Astrocyte (in vitro differentiated cells and primary cell): Measurements from ENCODE around the gene DENND4B. TPM values are rescaled to one million over a fixed set of nuclear protein-coding genes. Genes with fewer than 3 reads are reported as not detected.

ENCODE experiments used
- DNase-seq: peaks from one replicate; pipeline ENCODE4 v3.0.0-alpha.2; 2010; ENCODE audit warnings: low read depth
- FAIRE-seq: peaks from 2 replicates; lab custom pipeline; 2011; peaks lifted over from hg19 to GRCh38; lab: Jason Lieb, UNC
- H2AFZ ChIP-seq: 2 replicates; pipeline ENCODE4 v1.6.0; 2012; ENCODE audit warnings: low read depth, low read length, inconsistent platforms
- H3K27ac ChIP-seq: 2 replicates; pipeline ENCODE4 v1.5.1; 2011; ENCODE audit warnings: low read depth, low read length, inconsistent platforms
- H3K27me3 ChIP-seq: 2 replicates; pipeline ENCODE4 v1.6.0; 2011; ENCODE audit warnings: low read length, inconsistent platforms; ENCODE audit not compliant: insufficient read depth
- H3K36me3 ChIP-seq: 2 replicates; pipeline ENCODE4 v1.5.1; 2011; ENCODE audit warnings: low read length, inconsistent platforms; ENCODE audit not compliant: insufficient read depth
- H3K4me1 ChIP-seq: 2 replicates; pipeline ENCODE4 v1.5.1; 2011; ENCODE audit warnings: low read length, inconsistent platforms; ENCODE audit not compliant: insufficient read depth
- H3K4me2 ChIP-seq: 2 replicates; pipeline ENCODE4 v1.6.0; 2012; ENCODE audit warnings: low read length, inconsistent platforms
- H3K4me3 ChIP-seq: 2 replicates; pipeline ENCODE4 v1.5.1; 2011; ENCODE audit warnings: low read depth, mild to moderate bottlenecking, low read length, inconsistent platforms; ENCODE audit not compliant: insufficient read depth
- H3K79me2 ChIP-seq: 2 replicates; pipeline ENCODE4 v1.6.0; 2012; ENCODE audit warnings: mild to moderate bottlenecking, low read length, inconsistent platforms; ENCODE audit not compliant: insufficient read depth
- H3K9ac ChIP-seq: 2 replicates; pipeline ENCODE4 v1.6.0; 2012; ENCODE audit warnings: mild to moderate bottlenecking, low read length, inconsistent platforms
- H3K9me3 ChIP-seq: 2 replicates; pipeline ENCODE4 v1.5.1; 2012; ENCODE audit warnings: low read depth, mild to moderate bottlenecking, low read length, inconsistent platforms; ENCODE audit not compliant: insufficient read depth
- H4K20me1 ChIP-seq: 2 replicates; pipeline ENCODE4 v1.6.0; 2012; ENCODE audit warnings: low read length, inconsistent platforms; ENCODE audit not compliant: insufficient read depth
- H3K27ac Mint-ChIP-seq: one replicate; pipeline ENCODE4 v1.8.0; 2021; ENCODE audit warnings: mild to moderate bottlenecking, mixed read lengths; ENCODE audit not compliant: unreplicated experiment
- H3K27me3 Mint-ChIP-seq: one replicate; pipeline ENCODE4 v1.8.0; 2021; ENCODE audit warnings: low read depth, mixed read lengths; ENCODE audit not compliant: unreplicated experiment
- H3K36me3 Mint-ChIP-seq: one replicate; pipeline ENCODE4 v1.8.0; 2021; ENCODE audit warnings: low read depth, mixed read lengths; ENCODE audit not compliant: unreplicated experiment
- H3K4me1 Mint-ChIP-seq: one replicate; pipeline ENCODE4 v1.8.0; 2021; ENCODE audit warnings: low read depth, mixed read lengths; ENCODE audit not compliant: unreplicated experiment
- H3K4me3 Mint-ChIP-seq: one replicate; pipeline ENCODE4 v1.8.0; 2021; ENCODE audit warnings: mild to moderate bottlenecking, moderate library complexity, mixed read lengths; ENCODE audit not compliant: unreplicated experiment
- H3K9me3 Mint-ChIP-seq: one replicate; pipeline ENCODE4 v1.8.0; 2021; ENCODE audit warnings: mild to moderate bottlenecking, mixed read lengths; ENCODE audit not compliant: unreplicated experiment
- EZH2 ChIP-seq: IDR thresholded peaks from 2 replicates; pipeline ENCODE4 v1.6.1; 2012; ENCODE audit warnings: mild to moderate bottlenecking, low read length, inconsistent platforms; ENCODE audit not compliant: insufficient read depth
- total RNA-seq: library from RNA; stranded (reverse); gene quantifications from 2 replicates; pipeline ENCODE4 v1.2.1, GENCODE V29; 2021
- TF ChIP-seq, protein P1 (sequence below): IDR thresholded peaks from 2 replicates; pipeline ENCODE4 v1.5.1; 2011; ENCODE audit warnings: low read depth, mild to moderate bottlenecking, inconsistent platforms, low read length, moderate library complexity; ENCODE audit not compliant: insufficient read depth

DENND4B gene
- total RNA-seq, 1 donor from 2014 or later = 31.3 TPM

DNA sequence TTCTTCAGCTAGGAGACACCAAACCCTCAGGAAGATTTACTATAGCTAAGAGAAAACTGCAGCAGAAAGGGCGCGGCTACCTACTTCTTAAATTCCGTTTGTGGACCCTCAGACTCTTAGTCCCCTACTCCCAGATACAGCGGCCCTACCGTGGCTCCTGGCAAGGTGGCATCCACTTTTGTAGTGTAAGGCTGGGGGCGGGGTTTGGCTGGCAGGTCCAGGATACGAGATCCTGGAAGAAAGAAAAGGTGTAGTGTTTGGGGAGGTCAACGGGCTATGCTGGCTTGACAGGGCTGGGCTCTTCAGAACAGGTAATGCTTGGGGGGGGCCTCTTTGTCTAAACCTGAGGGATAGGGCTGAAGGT is 21.5 kb upstream of the DENND4B start:
- Histone ChIP-seq H3K4me3 (peak overlapping the region; percentile 72), H2AFZ (peak overlapping the region; percentile 87), H3K4me1 (peaks cover 18% of the 10 kb centered on the region), H3K9ac (peak overlapping the region; percentile 81), H3K9me3 (no peaks in the 10 kb centered on the region), H3K4me2 (peak overlapping the region; percentile 100), H4K20me1 (no peaks in the 10 kb centered on the region), H3K79me2 (peaks cover 12% of the 10 kb centered on the region), H3K36me3 (no peaks in the 10 kb centered on the region), H3K27ac (peak overlapping the region; percentile 53), H3K27me3 (no peaks in the 10 kb centered on the region)
- no peak for TF ChIP-seq EZH2
- TF ChIP-seq, protein P1, sequence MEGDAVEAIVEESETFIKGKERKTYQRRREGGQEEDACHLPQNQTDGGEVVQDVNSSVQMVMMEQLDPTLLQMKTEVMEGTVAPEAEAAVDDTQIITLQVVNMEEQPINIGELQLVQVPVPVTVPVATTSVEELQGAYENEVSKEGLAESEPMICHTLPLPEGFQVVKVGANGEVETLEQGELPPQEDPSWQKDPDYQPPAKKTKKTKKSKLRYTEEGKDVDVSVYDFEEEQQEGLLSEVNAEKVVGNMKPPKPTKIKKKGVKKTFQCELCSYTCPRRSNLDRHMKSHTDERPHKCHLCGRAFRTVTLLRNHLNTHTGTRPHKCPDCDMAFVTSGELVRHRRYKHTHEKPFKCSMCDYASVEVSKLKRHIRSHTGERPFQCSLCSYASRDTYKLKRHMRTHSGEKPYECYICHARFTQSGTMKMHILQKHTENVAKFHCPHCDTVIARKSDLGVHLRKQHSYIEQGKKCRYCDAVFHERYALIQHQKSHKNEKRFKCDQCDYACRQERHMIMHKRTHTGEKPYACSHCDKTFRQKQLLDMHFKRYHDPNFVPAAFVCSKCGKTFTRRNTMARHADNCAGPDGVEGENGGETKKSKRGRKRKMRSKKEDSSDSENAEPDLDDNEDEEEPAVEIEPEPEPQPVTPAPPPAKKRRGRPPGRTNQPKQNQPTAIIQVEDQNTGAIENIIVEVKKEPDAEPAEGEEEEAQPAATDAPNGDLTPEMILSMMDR = no peak
- Mint-ChIP-seq H3K4me3 (peak overlapping the region; percentile 90), H3K27me3 (no peaks in the 10 kb centered on the region), H3K4me1 (peaks cover 7% of the 10 kb centered on the region), H3K36me3 (no peaks in the 10 kb centered on the region), H3K27ac (peak overlapping the region; percentile 82), H3K9me3 (no peaks in the 10 kb centered on the region)
- DNase-seq (no peak), FAIRE-seq (no peak)

DNA sequence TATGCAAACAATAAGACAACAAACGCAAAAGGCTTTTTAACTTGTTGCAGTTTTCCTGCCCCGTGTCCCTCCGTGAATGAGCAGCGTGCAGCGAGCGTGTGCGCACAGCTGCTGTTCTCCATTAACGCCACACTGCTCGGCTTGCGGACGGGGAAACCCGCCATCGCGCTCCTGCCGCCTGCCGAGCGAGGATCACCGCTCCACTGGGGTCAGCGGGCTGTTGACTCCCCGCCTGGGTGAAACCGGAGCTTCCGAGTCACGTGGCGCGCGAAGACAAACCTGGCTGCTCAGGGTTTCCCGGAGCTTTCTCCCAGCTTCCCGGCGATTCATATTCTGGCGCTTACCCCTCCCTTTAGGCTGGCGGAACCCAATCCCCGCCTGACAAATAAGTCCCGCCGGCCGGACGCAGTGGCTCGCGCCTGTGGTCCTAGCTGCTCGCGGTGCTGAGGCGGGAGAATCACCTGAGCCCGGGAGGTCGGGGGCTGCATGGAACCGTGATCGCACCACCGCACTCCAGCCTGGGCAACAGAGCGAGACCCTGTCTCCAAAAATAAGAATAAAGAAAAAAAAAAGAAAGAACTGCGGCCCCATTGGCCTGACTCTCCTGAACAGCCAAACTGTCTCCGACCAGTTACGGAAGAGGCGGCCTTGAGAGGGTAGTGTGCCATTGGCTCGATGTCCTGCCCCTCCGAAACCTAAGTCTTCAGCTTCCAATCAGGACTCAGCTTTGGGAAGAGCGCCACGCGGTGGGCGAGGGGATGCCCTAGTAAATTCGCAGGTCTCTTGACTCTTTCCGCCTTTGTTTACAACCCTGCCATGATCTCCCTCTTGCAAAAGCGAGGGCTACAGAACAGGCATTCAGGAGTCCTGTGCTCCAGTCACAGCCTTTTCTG is 20.8 kb upstream of the DENND4B start, which contains the start of gene CREB3L4:
TSS of gene CREB3L4 (plus strand) at position 796 of the 893 bp plus-strand sequence. CDS start 624 bp downstream, outside the sequence.
- no peaks in the 10 kb centered on the region for H3K27me3 Mint-ChIP-seq
- Histone ChIP-seq H3K27ac (peak within 1 kb of the TSS; percentile 73), H3K27me3 (no peaks in the 10 kb centered on the region), H3K4me1 (peaks cover 24% of the 10 kb centered on the region), H3K36me3 (no peaks in the 10 kb centered on the region), H3K9ac (peak within 1 kb of the TSS; percentile 81), H4K20me1 (no peaks in the 10 kb centered on the region), H3K79me2 (peaks cover 19% of the 10 kb centered on the region), H3K4me3 (peak within 1 kb of the TSS; percentile 72), H3K4me2 (peak within 1 kb of the TSS; percentile 100), H3K9me3 (no peaks in the 10 kb centered on the region), H2AFZ (peak within 1 kb of the TSS; percentile 87)
- H3K27ac Mint-ChIP-seq = peak within 1 kb of the TSS; percentile 82
- FAIRE-seq (no peak), DNase-seq (peak; percentile 99)
- H3K9me3 Mint-ChIP-seq = no peaks in the 10 kb centered on the region
- TF ChIP-seq, protein P1 = peak; percentile 39
- no peak for TF ChIP-seq EZH2
- peaks cover 12% of the 10 kb centered on the region for H3K4me1 Mint-ChIP-seq
- H3K36me3 Mint-ChIP-seq = no peaks in the 10 kb centered on the region
- H3K4me3 Mint-ChIP-seq = peak within 1 kb of the TSS; percentile 90
